CD14-positive monocyte (primary cell): ENCODE data around the gene SLC25A22. TPM values are rescaled to one million over a fixed set of nuclear protein-coding genes. Genes with fewer than 3 reads are reported as not detected.

Experiments used
- DNase-seq, 3 donors: peaks; one replicate each; pipeline ENCODE4 v3.0.0-alpha.2; 2011 to 2022
- H2AFZ ChIP-seq: 2 replicates; pipeline ENCODE4 v1.6.0; 2012; ENCODE audit warnings: mild to moderate bottlenecking, low read depth, low read length, inconsistent platforms; ENCODE audit not compliant: insufficient read depth, poor library complexity, severe bottlenecking
- H3K27ac ChIP-seq, 2 donors: 1 replicate in 1 of 2; 2 replicates in 1 of 2; pipeline ENCODE4 v1.5.1; 2012 to 2013; ENCODE audit warnings: low read length in 2 of 2, control low read depth in 1 of 2, inconsistent platforms in 1 of 2, low read depth in 1 of 2, mild to moderate bottlenecking in 1 of 2
- H3K27me3 ChIP-seq, 2 donors: one replicate each; pipeline versions ENCODE4 v1.6.0 to v1.6.1; 2011 to 2013; ENCODE audit warnings: low read length in 2 of 2; ENCODE audit not compliant: control insufficient read depth in 2 of 2, insufficient read depth in 2 of 2
- H3K36me3 ChIP-seq, 2 donors: replicated peaks in 1 of 2; 1 replicate in 1 of 2; 2 replicates in 1 of 2; pipeline versions ENCODE4 v1.5.1 to v1.6.1; 2012 to 2013; ENCODE audit warnings: low read length in 2 of 2, control low read depth in 1 of 2, inconsistent platforms in 1 of 2, mild to moderate bottlenecking in 1 of 2; ENCODE audit not compliant: insufficient read depth in 2 of 2, control insufficient read depth in 1 of 2
- H3K4me1 ChIP-seq, 2 donors: 1 replicate in 1 of 2; 2 replicates in 1 of 2; pipeline versions ENCODE4 v1.5.1 to v1.6.1; 2012 to 2013; ENCODE audit warnings: low read length in 2 of 2, control low read depth in 1 of 2, inconsistent platforms in 1 of 2, mild to moderate bottlenecking in 1 of 2, moderate library complexity in 1 of 2; ENCODE audit not compliant: insufficient read depth in 2 of 2, control insufficient read depth in 1 of 2
- H3K4me2 ChIP-seq: replicated peaks from 2 replicates; pipeline ENCODE3; 2012; ENCODE audit warnings: low read length, moderate library complexity, mild to moderate bottlenecking; ENCODE audit not compliant: poor library complexity, severe bottlenecking; ENCODE audit errors: extremely low read depth
- H3K4me3 ChIP-seq, 3 experiments: fragments of 200-600 bp in 1 of 3; sonication (generic) in 1 of 3; replicated peaks in 1 of 3; 1 replicate in 2 of 3; 2 replicates in 1 of 3; pipeline ENCODE4 v1.5.1; 2011 to 2013; ENCODE audit warnings: low read length in 3 of 3, mild to moderate bottlenecking in 3 of 3, control low read depth in 2 of 3, low read depth in 2 of 3, inconsistent platforms in 1 of 3, moderate library complexity in 1 of 3
- H3K79me2 ChIP-seq: 2 replicates; pipeline ENCODE4 v1.6.0; 2012; ENCODE audit warnings: mild to moderate bottlenecking, control low read depth, inconsistent platforms, low read length, moderate library complexity; ENCODE audit not compliant: insufficient read depth
- H3K9ac ChIP-seq: 2 replicates; pipeline ENCODE4 v1.6.0; 2017; ENCODE audit warnings: low read length, mild to moderate bottlenecking; ENCODE audit not compliant: insufficient read depth, poor library complexity, severe bottlenecking
- H3K9me3 ChIP-seq, 2 donors: replicated peaks in 1 of 2; 1 replicate in 1 of 2; 2 replicates in 1 of 2; pipeline versions ENCODE4 v1.5.1 to v1.6.1; 2012 to 2013; ENCODE audit warnings: low read length in 2 of 2, control low read depth in 1 of 2; ENCODE audit not compliant: control insufficient read depth in 1 of 2, insufficient read depth in 1 of 2
- H4K20me1 ChIP-seq: 2 replicates; pipeline ENCODE4 v1.6.0; 2012; ENCODE audit warnings: mild to moderate bottlenecking, low read length, control low read depth, moderate library complexity; ENCODE audit not compliant: insufficient read depth
- H3K27ac Mint-ChIP-seq, 7 donors: one replicate each; pipeline ENCODE4 v1.8.0; 2020; ENCODE audit warnings: mild to moderate bottlenecking in 7 of 7, mixed read lengths in 7 of 7, moderate library complexity in 6 of 7, inconsistent platforms in 2 of 7
- H3K27me3 Mint-ChIP-seq, 3 donors: one replicate each; pipeline ENCODE4 v1.8.0; 2021 to 2022; ENCODE audit warnings: low read depth in 3 of 3, mild to moderate bottlenecking in 3 of 3, mixed read lengths in 3 of 3, moderate library complexity in 3 of 3, inconsistent platforms in 1 of 3
- H3K36me3 Mint-ChIP-seq, 2 donors: one replicate each; pipeline ENCODE4 v1.8.0; 2020; ENCODE audit warnings: mixed read lengths in 2 of 2, inconsistent platforms in 1 of 2, mild to moderate bottlenecking in 1 of 2
- H3K4me1 Mint-ChIP-seq: one replicate; pipeline ENCODE4 v1.8.0; 2020; ENCODE audit warnings: mild to moderate bottlenecking, mixed read lengths
- H3K4me3 Mint-ChIP-seq, 2 donors: one replicate each; pipeline ENCODE4 v1.8.0; 2020; ENCODE audit warnings: mild to moderate bottlenecking in 2 of 2, mixed read lengths in 2 of 2, moderate library complexity in 1 of 2
- H3K9me3 Mint-ChIP-seq, 7 donors: one replicate each; pipeline ENCODE4 v1.8.0; 2020 to 2022; ENCODE audit warnings: mixed read lengths in 7 of 7, mild to moderate bottlenecking in 6 of 7, moderate library complexity in 6 of 7, inconsistent platforms in 2 of 7
- CTCF ChIP-seq: fragments of 200-600 bp; IDR thresholded peaks from one replicate; pipeline ENCODE4 v1.8.0; 2022; ENCODE audit warnings: antibody characterized with exemption, mild to moderate bottlenecking
- WGBS: methylation state at CpG from one replicate; pipeline ENCODE4 v1.1.5; 2013; ENCODE audit warnings: missing lambda C conversion rate; ENCODE audit not compliant: insufficient coverage; 5-methylcytosine and 5-hydroxymethylcytosine counted together
- intact Hi-C, 2 donors: fragments of 100-400 bp; cut with micrococcal nuclease; formaldehyde crosslinking; loops; one replicate each; pipeline versions ENCODE4 v1.15.0 to v1.15.1; 2023
- polyA plus RNA-seq, 3 donors: library from polyadenylated mRNA; depleted of rRNA in 1 of 3; unstranded in 2 of 3; stranded (reverse) in 1 of 3; fragments of 300-500 nt in 2 of 3; fragments of >200 nt in 1 of 3; fragmentation: Illumina TruSeq in 2 of 3; gene quantifications; 1 replicate in 2 of 3; 2 replicates in 1 of 3; pipeline ENCODE4 v1.2.3, GENCODE V29; 2012 to 2021

SLC25A22 gene
- polyA plus RNA-seq, 3 donors, result 4.4 to 20.9 (median 5.6) TPM

- DNase-seq, result peak in 1 of 3 donors; percentile 32
- Histone ChIP-seq H3K4me3 (peak overlapping the region; percentile 87 to 98 (median 90)), H4K20me1 (peaks cover 55% of the 10 kb centered on the region), H3K9ac (peak overlapping the region; percentile 96), H2AFZ (peak overlapping the region; percentile 96), H3K4me2 (peak overlapping the region; percentile 74), H3K79me2 (peaks cover 66% of the 10 kb centered on the region), H3K4me1 (peaks cover 33 to 61% of the 10 kb centered on the region in 2 donors), H3K36me3 (peaks cover 6 to 14% of the 10 kb centered on the region in 2 donors), H3K27ac (peak overlapping the region; percentile 92 to 98), H3K27me3 (no peaks in the 10 kb centered on the region), H3K9me3 (no peaks in the 10 kb centered on the region)
- H3K27me3 Mint-ChIP-seq, result no peaks in the 10 kb centered on the region
- peak overlapping the region; percentile 91 to 97 (median 96) for H3K27ac Mint-ChIP-seq
- H3K4me1 Mint-ChIP-seq, result peaks cover 38% of the 10 kb centered on the region
- H3K9me3 Mint-ChIP-seq, result no peaks in the 10 kb centered on the region
- intact Hi-C loops, result loop anchor here (1.0 to 5.0 kb wide), 2 partner anchors 48 to 49 kb away; partner anchors contain the start of gene SLC25A22 (in 1 of the 2)
- no peak for TF ChIP-seq CTCF
- H3K36me3 Mint-ChIP-seq, result peaks cover 8 to 21% of the 10 kb centered on the region in 2 donors
- WGBS, result 0% methylated on average over 15 of the region's 18 CpGs
- peak overlapping the region; percentile 81 to 90 for H3K4me3 Mint-ChIP-seq
Observed at GRCh38 chr11:748007-748359, 50.1 kb downstream of the SLC25A22 start.

GRCh38 chr11:747158-748006 is 50.7 kb downstream of the SLC25A22 start, which contains the start of gene TALDO1:
Gene TALDO1 (plus strand): TSS chr11:747464. CDS start chr11:747482, 18 bp downstream.
- H3K27ac Mint-ChIP-seq, result peak within 1 kb of the TSS; percentile 91 to 97 (median 96)
- H3K4me1 Mint-ChIP-seq, result peaks cover 35% of the 10 kb centered on the region
- H3K36me3 ChIP-seq, result peaks cover 2 to 8% of the 10 kb centered on the region in 2 donors
- H3K9me3 ChIP-seq, result no peaks in the 10 kb centered on the region
- H3K4me3 Mint-ChIP-seq, result peak within 1 kb of the TSS; percentile 81 to 91
- peak within 1 kb of the TSS; percentile 96 for H2AFZ ChIP-seq
- peak within 1 kb of the TSS; percentile 87 to 98 (median 90) for H3K4me3 ChIP-seq
- peaks cover 49% of the 10 kb centered on the region for H4K20me1 ChIP-seq
- peak within 1 kb of the TSS; percentile 96 for H3K9ac ChIP-seq
- H3K4me1 ChIP-seq, result peaks cover 33 to 61% of the 10 kb centered on the region in 2 donors
- TF ChIP-seq CTCF, result no peak
- DNase-seq, result peak; percentile 79 to 84 (median 83)
- intact Hi-C loops, result loop anchor here (1.0 to 5.0 kb wide), 2 partner anchors 49 to 50 kb away; partner anchors contain the start of gene SLC25A22 (in 1 of the 2)
- H3K9me3 Mint-ChIP-seq, result no peaks in the 10 kb centered on the region
- peak within 1 kb of the TSS; percentile 74 for H3K4me2 ChIP-seq
- H3K36me3 Mint-ChIP-seq, result peaks cover 2 to 15% of the 10 kb centered on the region in 2 donors
- WGBS, result under 1% methylated on average over 112 of the region's 112 CpGs
- peak within 1 kb of the TSS; percentile 92 to 98 for H3K27ac ChIP-seq
- H3K27me3 ChIP-seq, result no peaks in the 10 kb centered on the region
- H3K27me3 Mint-ChIP-seq, result no peaks in the 10 kb centered on the region
- H3K79me2 ChIP-seq, result peaks cover 60% of the 10 kb centered on the region
